SK-N-DZ (cell line): ENCODE data around the gene UTP14C.
"Not testable (repeated sequence)": the region's sequence is repeated elsewhere in the genome, so short reads cannot be mapped to it uniquely, and the experiment has no call there.

Source experiments
- DNase-seq: peaks from one replicate; pipeline ENCODE4 v3.0.0-alpha.2; 2015; ENCODE audit warnings: low spot score

UTP14C gene

DNA sequence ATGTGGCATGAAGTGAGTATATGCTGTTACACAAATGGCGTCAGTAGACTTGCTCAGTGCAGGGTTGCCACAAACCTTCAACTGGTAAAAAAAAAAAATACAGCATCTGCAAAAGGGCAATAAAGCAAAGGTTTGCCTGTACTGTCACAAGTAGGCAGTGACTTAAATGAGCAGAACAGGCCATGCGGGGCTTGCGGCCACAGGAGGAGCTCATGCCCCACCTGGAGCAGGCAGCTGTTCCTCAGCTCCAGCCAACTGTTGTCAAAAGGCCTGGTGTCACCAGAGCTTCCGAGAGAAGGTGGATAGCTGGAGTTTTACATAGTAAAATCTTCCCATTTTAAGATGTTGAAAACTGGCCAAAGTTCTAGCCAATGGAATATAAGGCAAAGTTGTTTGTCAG, 20.9 kb upstream of the UTP14C start:
- DNase-seq: peak; percentile 36

DNA sequence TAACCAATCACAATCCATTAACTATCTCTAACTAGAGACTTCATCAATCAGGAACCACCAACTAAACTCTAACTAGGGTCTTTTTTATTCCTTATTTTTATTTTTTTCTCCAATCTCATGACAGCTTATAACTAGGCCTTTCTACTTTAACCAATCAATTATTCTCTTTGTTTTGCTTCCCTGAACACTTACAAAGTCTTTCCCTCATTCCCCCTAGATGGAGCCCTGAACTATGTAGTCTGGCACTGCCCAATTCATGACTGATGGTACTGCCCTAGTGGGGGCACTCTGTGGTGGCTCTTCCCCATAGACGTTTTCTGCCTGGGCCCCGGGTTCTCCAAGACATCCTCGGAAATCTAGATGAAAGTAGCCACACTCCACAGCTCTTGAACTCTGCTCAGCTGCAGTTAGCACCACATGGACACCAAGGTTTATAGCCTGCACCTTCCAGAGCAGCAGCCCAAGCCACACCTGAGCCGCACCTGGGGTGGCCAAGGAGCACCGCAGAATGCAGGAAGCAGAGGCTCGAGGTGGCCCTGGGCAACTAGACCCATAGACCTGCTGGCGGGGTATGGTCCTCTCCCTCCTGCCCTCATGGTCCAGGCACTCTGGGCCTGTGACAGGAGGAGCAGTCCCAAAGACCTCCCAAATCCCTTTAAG, 19.9 kb upstream of the UTP14C start:
- no peak for DNase-seq

DNA sequence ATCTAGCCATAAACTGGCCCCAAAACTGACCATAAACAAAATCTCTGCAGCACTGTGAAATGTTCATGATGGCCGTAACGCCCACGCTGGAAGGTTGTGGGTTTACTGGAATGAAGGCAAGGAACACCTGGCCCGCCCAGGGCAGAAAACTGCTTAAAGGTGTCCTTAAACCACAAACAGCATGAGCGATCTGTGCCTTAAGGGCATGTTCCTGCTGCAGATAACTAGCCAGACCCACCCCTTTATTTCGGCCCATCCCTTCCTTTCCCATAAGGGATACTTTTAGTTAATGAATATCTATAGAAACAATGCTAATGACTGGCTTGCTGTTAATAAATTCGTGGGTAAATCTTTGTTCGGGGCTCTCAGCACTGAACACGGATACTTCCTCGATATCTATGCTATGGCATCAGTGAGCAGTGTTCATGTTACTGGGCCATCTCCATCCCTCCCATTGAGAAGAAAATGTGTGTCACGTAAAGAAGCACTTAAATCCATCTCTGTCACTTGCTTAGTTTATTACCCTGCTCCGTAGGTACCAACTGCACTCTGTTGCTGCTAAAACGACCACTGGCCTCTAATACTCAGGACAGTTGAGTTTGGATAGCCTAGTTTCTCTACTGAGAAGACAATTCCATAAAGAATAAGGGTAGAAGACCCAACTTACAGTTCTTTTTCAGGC, 18.5 kb upstream of the UTP14C start:
- no peak for DNase-seq

DNA sequence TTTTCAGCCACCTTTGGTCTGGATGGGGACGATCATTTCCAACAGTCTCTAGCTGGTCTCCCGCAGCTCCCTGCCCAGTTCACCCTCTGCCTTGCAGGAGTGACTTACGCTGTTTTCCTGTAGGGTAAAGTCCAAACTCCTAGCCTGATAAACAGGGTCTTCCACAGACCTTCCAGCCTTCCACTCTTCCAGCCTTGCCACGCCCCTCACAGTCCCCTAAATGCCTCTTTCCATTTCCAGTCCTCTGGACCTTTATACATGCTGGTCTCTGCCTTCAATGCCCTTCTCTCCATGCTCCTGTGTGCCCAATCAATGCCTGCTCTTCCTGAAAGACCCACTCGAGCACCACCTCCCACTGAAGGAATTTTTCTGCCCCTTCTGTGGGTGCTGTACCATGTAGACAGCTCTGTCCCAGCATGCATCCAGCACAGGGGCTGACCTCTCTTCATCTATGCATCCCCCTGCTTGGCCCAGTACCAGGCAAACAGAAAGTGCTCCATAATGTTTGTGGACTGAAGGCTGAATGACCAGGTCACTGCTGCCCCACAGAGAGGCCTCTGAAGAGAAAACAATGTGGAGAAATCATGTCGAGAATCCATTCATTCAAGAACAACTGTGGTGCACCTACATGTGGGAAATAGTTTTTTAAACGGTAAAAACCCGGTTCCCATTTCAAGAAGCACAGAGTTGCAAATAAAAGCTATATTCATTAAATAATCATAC, 17.8 kb upstream of the UTP14C start:
- no peak for DNase-seq

DNA sequence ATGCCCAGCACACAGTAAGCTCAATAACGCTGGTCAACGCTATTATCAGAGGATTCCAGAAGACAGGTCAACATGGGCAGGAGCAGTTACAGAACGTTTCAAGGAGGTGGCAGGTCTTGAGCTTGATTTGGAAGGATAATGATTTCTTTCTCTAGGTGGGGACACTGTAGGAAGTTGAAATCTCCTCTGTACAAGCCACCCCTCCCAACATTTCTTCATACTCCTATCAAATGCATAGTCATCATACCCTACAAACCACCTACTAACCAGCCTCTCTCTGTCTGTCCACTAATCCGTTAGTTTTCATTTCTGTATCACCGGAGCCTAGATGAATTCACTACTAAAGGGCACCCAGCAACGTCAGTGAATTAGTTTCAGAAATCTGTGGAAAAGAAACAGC, 14.5 kb upstream of the UTP14C start:
- no peak for DNase-seq

DNA sequence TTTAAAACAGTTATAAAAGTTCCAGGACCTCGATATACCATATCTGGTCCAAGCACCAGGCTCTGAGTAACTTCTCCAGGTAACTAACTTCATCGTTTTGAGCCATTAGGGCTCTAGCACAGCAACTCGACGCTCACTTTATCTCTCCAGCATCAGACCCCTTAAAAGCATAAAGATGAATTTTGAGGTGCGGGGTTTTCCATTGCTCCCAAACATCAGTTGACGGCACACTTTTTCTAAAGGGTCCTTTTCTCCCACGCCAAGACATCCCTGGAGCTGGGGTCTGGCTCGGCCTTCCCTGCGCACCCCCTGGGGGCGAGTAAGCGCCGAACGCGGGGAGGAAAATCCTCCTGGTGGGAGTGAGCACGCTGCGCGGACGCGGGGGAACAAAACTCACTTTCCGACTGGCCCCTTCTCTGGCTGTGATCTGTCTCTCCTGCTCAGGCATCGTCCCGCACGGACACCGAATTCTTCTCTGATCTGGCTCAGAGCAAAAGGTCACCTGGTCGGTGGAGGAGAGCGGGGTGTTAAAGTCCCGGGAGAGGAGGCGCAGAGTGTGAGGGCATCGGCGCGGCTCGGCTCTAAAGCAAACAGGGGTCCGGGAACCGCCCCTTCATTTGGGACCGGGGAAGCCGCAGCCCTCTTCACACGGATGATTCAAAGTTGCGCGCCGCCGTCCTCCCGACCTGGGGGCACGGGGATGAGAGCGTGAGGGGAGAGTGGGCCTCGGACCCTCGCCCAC, 13.4 kb upstream of the UTP14C start, which contains the start of gene ATP7B:
Gene ATP7B (minus strand): TSS at position 561 of the 742 bp plus-strand sequence. CDS start 113 bp downstream, at position 448.
- DNase-seq: peak; percentile 43

DNA sequence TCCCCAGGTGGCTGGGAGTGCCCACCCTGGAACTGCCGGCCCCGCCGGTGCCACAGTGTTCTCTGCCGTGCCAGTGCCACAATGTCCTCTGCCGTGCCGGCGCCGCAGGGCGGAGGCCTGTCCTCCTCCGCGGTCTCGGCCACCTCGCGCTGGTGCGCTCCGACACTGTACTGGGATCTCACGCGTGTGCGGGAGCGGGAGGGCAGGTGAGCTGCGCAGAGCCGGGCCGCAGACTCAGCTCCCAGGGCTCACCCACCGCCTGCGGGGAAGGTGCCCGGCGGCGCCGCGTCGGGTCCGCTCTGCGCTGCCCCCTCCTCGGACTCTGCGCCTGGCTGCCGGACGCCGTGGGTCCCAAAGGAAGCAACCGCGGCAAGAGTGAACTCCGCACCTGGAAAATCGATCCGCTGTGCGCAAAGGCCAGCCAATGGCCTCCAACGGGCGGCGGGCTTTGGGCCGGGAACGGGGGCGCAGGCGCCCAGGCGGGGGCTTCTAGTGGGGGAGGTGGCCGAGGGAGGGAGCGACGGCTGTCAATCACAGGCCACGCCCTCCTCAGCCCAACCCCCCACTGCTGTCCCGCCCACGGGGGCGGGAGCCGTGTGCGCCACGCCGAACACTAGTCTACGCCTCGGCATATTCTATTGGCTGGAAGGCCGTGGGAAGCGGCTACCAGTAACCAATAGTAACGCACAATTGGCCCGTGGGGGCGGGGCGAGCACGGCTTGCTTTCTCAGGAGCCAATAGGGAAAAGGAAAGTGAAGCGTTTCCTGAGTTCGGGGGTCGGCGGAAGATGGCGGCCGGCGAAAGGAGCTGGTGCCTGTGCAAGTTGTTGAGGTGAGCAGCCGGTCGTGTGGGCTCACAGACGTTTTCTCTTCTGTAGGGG, 12.6 kb upstream of the UTP14C start, which contains the start of gene ALG11:
Gene ALG11 (plus strand): TSS at position 767 of the 880 bp plus-strand sequence. CDS start 21 bp downstream, at position 788.
- peak; percentile 98 for DNase-seq

DNA sequence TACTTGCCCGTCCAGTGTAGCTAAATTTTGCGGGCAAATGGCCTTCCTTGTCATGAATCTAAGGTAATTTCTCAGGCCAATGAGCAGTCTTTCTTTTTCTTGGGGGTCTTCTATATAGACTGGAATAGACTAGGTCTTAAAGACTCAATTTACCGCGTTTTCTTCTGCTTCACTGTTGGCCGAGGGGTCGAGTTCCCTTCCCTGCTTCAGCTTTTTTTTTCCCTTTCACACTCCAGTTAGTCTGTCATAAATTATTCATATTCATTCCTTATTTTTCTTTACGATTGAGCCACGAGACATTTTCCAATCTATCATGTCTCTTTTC, 12.0 kb upstream of the UTP14C start:
- DNase-seq: no peak

DNA sequence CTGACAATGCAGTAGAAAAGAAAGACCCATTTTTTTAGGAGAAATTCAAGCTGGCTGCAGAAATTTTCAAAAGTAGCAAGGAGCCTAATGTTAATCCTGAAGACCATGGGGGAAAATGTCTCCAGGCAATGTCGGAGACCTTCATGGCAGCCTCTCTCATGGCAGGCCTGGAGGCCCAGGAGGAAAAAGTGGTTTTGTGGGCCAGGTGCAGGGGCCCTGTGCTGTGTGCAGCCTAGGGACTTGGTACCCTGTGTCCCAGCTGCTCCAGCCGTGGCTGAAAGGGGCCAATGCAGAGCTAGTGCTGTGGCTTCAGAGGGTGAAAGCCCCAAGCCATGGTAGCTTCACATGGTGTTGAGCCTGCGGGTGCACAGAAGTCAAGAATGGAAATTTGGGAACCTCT, 8.2 kb upstream of the UTP14C start:
- DNase-seq: no peak

DNA sequence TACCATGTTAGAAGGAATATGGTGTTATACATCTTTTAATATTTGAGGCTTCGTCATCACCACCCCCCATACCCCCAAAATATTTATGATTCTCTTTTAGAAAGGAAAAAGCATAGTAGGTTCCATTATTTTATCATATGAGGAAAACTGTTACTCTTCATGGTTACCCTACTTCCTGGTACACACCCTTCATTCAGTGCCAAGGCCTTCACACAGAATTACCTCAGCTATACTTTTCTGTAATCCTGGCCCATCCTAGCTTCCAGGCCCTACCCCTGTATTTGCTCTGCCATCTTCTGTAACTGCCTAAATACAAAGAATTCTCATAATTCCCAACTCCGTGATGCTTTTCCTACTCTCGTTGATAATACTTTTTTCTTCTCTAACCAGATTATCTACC, 4.3 kb upstream of the UTP14C start:
- DNase-seq: no peak

DNA sequence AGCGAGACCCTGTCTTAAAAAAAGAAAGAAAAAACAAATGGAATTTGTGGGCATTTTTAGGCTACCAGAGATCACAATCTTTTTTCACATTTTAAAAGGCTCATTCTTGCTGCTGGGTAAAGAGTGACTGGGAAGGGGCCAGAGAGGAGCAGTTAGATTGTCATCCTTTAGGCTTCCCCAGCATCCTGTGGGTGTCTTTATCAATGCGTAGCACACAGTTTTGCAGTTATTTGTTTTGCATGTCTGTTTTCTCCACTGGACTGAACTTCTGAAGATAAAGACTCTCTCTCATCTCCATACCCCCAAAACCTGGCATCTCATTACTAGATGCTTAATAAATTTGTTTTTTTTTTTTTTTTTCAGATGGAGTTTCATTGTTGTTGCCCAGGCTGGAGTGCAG, 2.1 kb upstream of the UTP14C start:
- DNase-seq: no peak

DNA sequence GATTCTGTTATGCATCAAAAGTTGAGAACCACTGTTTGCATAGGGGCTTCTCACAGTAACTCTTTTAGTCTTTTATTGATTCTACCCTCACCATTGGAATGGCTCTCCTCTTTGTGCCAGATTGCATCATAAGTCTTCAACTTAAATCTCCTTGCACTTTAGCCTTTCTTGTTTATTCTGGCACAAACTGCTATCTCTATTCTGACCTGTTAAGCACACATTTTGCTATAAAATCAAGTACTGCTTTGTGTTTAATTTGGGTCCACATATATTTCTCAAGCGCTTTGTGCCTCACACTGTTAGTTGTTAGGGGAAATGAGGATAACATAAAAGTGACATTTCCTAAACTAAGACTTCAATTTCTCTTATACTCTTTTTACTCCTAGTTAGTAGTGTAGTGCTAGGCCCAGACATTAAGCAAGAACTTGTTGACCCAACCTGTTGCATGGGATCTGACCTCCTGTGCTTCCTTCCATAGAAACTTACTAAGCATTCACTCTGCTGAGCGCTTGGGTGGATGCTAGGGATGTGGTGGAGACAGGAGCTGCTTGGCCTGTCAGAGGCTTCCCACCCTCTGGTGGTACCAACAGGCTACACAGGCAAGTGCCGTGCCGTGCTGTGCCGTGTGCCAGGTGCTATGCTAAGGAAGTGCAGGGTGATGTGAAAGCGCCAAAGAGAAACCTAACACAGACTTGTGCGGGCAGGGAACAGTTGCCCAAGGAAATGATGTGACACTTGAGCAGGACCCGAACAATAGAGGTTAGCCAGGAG, 1.2 kb downstream of the UTP14C start:
- DNase-seq: no peak

DNA sequence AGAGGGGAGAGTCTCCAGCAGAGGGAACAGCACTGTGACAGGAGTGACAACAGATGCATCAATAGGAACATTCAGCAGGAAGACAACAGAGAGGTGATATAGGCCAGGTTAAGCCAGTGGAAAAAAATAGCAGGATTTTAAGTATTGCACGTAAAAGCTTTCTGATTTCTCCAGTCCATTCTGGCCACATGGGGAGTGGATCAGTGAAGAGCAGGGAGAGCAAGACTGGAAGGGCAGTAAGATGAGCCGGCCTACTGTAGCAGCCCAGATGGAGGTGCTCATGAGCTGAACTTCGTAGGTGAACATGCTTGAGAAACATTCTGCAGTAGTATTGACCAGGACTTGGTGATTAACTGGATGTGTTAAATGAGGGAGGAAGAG, 1.7 kb downstream of the UTP14C start:
- no peak for DNase-seq

DNA sequence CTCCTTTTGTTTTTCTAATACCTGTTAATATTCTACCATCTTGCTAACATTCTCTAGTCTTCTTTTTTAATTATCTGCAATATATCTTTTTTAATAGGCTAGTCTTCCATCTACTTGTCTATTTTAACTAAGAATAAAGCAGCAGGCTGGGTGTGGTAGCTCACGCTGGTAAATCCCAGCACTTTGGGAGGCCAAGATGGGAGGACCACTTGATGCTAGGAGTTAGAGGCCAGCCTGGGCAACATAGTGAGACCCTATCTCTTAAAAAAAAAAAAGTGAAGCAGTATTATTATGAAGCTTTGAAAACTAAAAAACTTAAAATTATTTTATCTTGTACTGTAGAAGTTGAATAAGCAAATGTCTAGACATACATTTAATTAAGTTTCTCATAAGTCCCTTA, 3.3 kb downstream of the UTP14C start:
- DNase-seq: no peak

DNA sequence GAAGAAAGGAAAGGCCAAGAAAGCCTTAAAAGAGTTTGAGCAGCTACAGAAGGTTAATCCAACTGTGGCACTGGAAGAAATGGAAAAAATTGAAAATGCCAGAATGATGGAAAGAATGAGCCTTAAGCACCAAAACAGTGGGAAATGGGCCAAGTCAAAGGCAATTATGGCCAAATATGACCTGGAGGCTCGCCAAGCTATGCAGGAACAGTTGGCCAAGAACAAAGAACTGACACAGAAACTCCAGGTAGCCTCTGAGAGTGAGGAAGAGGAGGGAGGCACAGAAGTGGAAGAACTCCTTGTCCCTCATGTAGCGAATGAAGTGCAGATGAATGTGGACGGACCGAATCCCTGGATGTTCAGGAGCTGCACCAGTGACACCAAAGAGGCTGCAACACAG, 5.1 kb downstream of the UTP14C start:
- DNase-seq: no peak

DNA sequence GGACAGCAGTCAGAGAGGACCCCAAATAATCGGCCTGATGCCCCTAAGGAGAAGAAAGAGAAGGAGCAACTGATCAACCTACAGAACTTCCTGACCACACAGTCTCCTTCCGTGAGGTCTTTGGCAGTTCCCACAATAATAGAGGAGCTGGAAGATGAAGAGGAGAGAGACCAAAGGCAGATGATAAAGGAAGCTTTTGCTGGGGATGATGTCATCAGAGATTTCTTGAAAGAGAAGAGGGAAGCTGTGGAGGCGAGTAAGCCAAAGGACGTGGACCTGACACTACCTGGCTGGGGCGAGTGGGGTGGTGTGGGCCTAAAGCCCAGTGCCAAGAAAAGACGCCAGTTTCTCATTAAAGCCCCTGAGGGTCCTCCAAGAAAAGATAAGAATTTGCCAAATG, 5.9 kb downstream of the UTP14C start:
- not testable (repeated sequence) for DNase-seq

DNA sequence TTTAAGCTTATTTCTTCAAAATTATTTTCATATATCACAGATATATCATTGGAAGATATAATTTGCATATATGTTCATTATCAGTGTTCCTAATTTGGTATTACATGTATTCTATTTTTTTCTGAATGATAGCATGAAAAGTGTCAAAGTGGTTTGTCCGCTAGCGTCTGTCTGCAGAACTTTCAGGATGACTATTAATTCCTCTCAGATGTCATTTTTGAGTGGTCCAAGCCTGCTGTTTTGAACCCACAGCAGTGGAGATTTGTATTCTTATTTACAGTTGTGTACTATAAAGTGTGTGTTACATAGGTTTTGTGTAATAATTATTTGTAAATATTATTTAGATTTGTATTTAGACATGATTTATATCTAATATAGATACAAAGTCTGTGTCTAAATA, 8.5 kb downstream of the UTP14C start:
- DNase-seq: no peak

DNA sequence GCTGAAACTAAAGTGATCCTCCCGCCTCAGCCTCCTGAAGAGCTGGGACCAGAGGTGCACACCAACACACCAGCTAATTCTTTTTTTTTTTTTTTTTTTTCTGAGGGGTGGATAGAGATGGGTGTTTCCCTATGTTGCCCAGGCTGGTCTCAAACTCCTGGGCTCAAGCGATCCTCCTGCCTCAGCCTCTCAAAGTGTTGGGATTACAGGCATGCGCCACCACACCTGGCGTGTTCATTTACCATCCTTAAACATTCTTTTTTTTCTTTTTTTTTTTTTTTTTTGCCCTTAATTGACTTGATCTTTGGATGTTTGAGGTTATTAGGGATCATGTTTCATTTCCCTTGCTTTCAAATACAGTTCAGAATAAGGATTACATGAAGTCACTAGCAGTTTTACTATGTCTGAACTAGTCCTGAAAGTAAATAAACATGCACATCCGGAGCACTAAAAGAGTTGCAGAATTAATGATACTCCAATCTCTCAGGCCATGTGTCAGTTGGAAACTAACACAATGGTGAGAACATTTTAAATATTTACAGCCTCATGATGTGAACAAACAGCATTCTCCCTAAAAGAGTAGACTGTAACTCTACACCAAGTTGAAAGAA, 10.2 kb downstream of the UTP14C start:
- no peak for DNase-seq

DNA sequence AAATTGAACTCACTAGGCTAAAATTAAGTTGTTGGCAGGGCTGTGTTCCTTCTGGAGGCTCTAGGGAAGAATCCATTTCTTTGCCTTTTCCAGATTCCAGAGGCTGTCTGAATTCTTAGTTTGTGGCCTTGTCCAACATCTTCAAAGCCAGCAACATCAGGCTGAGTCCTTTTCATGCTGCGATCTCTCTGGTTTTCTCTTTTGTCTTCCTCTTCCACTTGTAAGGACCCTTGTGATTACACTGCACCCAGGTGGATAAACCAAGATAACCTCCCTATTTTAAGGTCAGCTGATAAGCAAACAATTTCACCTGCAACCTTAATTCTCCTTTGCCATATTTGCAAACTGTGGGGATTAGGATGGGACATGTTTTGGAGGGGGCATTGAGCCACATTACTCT, 11.5 kb downstream of the UTP14C start:
- DNase-seq: no peak

DNA sequence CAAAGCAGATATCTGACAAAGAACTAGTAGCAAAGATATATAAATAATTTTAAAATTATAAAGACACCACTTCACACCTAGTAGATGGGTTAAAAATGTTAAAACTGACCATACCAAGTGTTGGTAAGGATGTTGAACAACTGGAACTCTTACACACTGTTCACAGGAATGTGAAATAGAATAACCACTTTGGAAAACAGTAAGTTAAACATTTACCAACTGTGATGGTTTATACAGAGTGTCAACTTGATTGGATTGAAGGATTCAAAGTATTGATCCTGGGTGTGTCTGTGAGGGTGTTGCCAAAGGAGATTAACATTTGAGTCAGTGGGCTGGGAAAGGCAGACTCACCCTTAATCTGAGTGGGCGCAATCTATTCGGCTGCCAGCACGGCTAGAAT, 19.2 kb downstream of the UTP14C start:
- DNase-seq: no peak
